Erythroblast (primary cell): ENCODE measurements around the gene DEXI.

Experiments used
- DNase-seq, 2 experiments: peaks; one replicate each; lab custom pipeline; 2025; lab: John Stamatoyannopoulos, UW
- GATA1 ChIP-seq: IDR thresholded peaks from 2 replicates; pipeline ENCODE4 v1.6.1; 2011; ENCODE audit warnings: low read depth, mild to moderate bottlenecking, control low read depth, low read length, moderate library complexity
- POLR2A ChIP-seq: IDR thresholded peaks from 2 replicates; pipeline ENCODE4 v1.6.1; 2011; ENCODE audit warnings: mild to moderate bottlenecking, low read length

The DEXI gene

DNA sequence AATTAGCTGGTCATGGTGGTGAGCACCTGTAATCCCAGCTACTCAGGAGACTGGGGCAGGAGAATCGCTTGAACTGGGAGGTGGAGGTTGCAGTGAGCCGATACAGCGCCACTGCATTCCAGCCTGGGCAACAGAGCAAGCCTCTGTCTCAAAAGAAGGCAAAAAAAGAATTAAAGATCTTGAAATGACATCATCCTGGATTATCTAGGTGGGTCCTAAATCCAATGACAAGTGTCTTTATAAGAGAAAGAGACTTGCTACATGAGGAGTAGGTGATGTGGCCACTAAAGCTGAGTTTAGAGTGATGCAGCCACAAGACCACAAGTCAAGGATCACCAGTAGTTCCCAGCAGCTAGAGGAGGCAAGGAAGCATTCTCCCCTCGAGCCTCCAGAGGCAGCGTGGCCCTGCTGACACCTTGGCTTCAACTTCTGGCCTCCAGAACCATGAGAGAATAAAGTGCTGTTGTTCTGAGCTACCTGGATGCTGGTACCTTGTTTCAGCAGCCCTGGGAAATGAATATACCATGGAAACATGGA is 49.4 kb downstream of the DEXI start:
- DNase-seq, result no peak
- TF ChIP-seq POLR2A, result no peak
- no peak for TF ChIP-seq GATA1

DNA sequence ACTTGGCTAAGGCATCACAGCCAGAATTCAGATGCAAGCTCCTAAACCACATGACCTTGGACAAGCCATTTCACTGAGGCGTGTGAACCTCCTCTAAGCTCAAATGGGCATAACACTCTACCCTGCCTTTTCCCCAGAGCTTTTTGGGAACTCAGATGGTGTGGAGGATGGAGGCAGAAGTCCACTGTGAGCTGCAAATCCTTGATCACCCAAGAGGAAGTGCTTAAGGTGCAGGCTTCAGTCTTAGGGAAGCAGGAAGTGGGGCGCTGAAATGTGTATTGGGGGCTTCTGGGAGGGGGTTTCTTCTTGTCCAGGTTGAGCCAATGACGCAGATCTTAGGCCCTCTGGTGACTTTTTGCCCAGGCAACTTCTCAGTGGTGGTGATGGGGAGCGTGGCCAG is 52.4 kb downstream of the DEXI start:
- DNase-seq, result no peak
- TF ChIP-seq POLR2A (no peak), GATA1 (no peak)

DNA sequence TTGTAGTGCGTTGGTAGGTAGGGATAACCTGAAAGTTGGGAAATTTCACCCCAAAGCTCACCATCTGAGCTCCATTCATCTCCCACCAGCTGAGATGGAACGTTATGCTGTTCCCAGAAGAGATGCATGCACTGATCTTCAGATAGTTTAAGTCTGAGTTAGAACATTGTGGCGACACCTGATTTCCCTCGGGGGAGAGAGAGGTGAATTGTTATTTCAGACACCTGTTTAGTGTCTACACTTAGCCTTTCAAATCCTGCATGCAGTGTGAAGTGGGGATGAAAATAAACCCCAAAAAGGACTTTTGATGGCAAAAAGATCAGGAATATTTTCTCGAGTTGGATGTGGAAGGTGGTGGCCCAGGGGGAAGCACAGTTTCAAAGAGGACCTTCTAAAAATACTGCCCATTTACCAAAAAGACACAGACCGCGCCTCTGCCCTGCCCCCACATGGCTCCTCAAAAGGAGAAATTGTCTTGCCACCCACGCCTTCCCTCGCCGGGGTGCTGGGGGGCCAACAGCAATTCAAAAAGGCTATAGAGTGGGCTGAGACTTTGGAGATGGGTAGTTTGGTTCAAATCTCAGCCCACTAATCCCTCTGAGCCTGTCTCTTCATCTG is 53.8 kb downstream of the DEXI start:
- DNase-seq, result no peak
- TF ChIP-seq GATA1 (no peak), POLR2A (no peak)

DNA sequence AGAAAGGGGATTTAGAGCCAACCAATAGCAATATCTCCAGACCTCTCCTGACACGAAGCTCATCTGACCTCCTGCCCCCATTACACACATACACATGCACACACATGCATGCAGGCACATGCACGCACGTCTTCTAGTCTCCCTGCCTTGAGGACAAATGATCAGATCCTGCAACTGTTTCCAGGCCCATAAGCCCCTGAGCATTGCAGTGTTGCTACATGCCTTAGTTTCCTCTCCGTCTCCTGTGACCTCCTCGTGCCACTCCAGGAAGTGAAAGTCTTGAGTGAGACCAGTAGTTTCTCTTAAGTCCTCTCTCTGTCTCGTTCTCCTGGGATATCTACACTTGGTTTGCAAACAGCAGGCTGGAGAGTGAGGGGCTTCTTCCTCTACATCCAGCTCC is 57.0 kb downstream of the DEXI start:
- TF ChIP-seq POLR2A (no peak), GATA1 (no peak)
- no peak for DNase-seq

DNA sequence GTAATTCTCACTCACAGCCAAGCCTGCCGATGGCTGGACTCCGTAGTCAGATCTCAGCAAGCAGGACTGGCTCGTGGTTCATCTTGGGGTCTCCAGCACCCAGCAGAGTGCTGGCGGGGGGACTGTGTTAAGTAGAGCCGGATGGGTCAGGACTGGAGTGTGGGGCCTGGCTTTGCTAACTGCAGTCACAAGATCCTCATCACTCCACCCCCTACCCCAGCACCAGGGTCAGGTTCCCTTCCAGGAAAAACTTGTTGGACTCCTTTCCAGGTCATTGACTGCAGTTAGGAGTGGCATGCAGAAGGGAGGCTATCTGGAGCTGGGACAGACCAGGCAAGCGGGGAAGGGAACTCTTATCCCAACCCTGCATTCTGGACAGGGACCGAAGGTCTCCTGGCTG is 59.3 kb downstream of the DEXI start:
- DNase-seq, result no peak
- no peak for TF ChIP-seq POLR2A
- no peak for TF ChIP-seq GATA1

DNA sequence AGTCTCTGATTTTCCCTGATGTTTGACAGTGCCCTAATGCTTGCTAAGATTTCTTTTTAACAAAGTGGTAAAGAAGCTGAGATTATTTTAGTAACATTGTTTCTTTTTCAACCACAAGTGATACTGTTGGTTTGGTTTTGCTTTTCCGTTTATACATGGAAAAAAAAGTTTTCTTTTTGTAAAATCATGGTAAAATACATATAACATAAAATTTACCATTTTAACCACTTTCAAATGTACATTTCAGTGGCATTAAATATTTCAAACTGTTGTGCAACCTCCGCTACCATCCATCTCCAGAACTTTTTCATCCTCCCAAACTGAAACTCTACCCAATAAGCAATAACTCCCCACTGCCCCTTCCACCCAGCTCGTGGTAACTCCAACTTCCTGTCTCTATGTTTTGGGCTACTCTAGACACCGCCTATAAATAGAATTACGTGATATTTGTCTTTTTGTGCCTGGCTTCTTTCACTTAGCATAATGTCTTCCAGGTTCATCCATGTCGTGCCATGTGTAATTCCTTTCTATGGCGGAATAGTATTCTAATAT is 60.7 kb downstream of the DEXI start:
- no peak for TF ChIP-seq POLR2A
- no peak for TF ChIP-seq GATA1
- DNase-seq, result no peak

DNA sequence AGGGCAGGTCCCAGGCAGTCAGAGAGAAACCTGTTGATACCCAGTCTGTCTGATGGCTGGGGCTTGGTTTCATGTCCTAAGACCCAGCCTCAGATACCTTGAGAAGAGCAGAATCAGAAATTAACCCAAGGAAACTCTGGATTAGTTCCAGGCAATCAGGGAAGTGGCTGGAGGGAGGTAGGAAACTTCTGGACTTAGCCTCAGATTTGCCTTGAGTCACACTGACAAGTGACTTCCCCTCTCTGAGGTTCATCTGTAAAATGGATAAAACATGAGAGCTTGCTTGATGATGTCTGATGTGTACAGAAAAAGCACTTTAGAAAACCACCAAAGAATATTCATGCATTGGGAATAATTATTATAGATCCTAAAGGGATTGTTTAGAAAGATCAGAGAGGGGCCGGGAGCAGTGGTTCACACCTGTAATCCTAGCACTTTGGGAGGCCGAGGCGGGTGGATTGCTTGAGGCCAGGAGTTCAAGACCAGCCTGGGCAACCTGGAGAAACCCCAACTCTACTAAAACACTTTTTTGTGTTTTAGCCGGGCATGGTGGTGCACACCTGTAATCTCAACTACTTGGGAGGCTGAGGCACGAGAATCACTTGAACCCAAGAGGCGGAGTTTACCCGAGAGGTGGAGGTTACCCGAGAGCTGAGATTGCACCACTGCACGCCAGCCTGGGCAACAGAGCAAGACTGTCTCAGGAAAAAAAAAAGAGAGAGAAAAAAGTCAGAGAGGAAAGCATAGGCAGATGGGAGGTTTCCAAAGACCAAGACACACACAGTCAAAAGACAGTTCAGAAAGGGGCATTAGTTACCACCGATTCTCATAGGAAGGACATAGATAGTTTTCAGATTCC is 61.4 kb downstream of the DEXI start:
- DNase-seq, result no peak
- TF ChIP-seq GATA1, result no peak
- TF ChIP-seq POLR2A, result no peak

DNA sequence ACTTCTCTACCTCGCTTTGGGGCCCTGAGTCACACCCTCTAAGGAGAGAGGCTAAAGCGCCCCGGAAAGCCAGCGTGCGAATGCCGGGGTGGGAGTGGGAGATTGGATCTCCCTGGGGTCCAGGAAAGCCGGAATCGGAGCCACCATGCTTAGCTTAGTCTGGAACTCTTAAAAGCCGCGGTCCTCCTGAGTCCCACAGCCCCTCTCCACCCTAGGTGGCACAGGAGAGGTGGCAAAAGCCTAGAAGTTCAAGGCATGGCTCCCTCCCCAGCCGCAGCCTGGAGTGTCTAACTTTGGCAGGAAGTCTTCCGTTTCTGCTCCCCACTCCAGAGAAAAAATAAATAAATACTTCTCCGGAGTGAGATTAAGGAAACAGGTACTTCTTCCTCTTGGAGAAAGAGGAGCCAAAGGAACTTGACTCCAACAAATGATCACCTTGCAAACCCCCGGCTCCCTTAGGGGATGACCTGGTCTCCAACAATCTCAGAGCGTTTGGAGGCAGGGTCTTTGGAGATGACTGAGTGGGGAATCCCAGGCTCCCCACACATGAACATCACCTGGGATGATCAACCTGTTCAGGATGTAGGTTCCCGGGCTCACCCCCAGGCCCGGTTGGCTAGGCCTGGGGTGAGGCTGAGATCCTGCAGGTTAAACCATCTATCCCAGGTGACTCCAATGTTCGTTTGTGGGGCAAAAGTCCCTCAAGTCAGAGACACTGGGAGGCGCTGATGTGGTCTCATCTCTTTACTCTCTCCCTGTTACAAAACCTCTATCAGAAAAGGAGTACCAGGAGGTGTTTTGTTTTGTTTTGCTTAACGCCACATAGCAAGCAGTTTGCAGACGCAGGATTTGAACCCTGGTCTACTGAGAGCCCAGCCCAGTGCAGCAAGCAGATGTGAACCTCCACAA is 62.3 kb downstream of the DEXI start:
- TF ChIP-seq GATA1 (no peak), POLR2A (no peak)

More for the DNA sequence above, 62.3 kb downstream of the DEXI start:
- no peak for DNase-seq
